HepG2 (cell line): ENCODE measurements around the gene TPD52L2. TPM values are rescaled to one million over a fixed set of nuclear protein-coding genes. Genes with fewer than 3 reads are reported as not detected.

ENCODE experiments used
- FOXO4 ChIP-seq: sonication (generic); formaldehyde crosslinking; conservative IDR thresholded peaks from 2 replicates; pipeline ENCODE4 v1.8.1; 2023; ENCODE audit warnings: missing genetic modification reagents
- HBP1 ChIP-seq: IDR thresholded peaks from 2 replicates; pipeline ENCODE4 v1.6.1; 2016; ENCODE audit warnings: low read depth, control low read depth
- HMGA1 ChIP-seq: sonication (generic); formaldehyde crosslinking; conservative IDR thresholded peaks from 2 replicates; pipeline ENCODE4 v1.4.0; 2020; ENCODE audit warnings: missing genetic modification reagents
- IKZF4 ChIP-seq: sonication (generic); formaldehyde crosslinking; IDR thresholded peaks from 2 replicates; pipeline ENCODE4 v1.5.1; 2020; ENCODE audit warnings: borderline replicate concordance, mild to moderate bottlenecking, low read depth, missing genetic modification reagents; ENCODE audit errors: not compliant biosample characterization
- IKZF5 ChIP-seq: IDR thresholded peaks from 2 replicates; pipeline ENCODE4 v1.6.1; 2018; ENCODE audit warnings: missing genetic modification reagents, mild to moderate bottlenecking, missing compliant biosample characterization
- KDM5B ChIP-seq: sonication (generic); formaldehyde crosslinking; IDR thresholded peaks from 2 replicates; pipeline ENCODE4 v1.4.0; 2020; ENCODE audit warnings: missing genetic modification reagents, mild to moderate bottlenecking, borderline replicate concordance
- MNT ChIP-seq: fragments of 450-650 bp; IDR thresholded peaks from 2 replicates; pipeline ENCODE4 v1.6.1; 2016
- NR2F1 ChIP-seq, 2 experiments: fragments of 450-650 bp in 1 of 2; formaldehyde crosslinking in 1 of 2; IDR thresholded peaks; 2 replicates each; pipeline versions ENCODE4 v1.5.0 to v1.6.1; 2016 to 2020; ENCODE audit warnings: mild to moderate bottlenecking in 1 of 2, missing compliant biosample characterization in 1 of 2, missing genetic modification reagents in 1 of 2, moderate library complexity in 1 of 2
- POLR2A ChIP-seq, 2 experiments: IDR thresholded peaks; 2 replicates each; pipeline ENCODE4 v1.6.1; 2011; ENCODE audit warnings: low read depth in 2 of 2, low read length in 2 of 2, mild to moderate bottlenecking in 1 of 2, moderate library complexity in 1 of 2; ENCODE audit not compliant: insufficient read depth in 1 of 2
- RFXANK ChIP-seq: IDR thresholded peaks from 2 replicates; pipeline ENCODE4 v1.6.1; 2016
- SNRNP70 ChIP-seq: fragments of 200-400 bp; formaldehyde crosslinking; IDR thresholded peaks from 2 replicates; pipeline ENCODE4 v1.6.1; 2017; ENCODE audit warnings: mild to moderate bottlenecking, low read depth, low read length, moderate library complexity
- TERF1 ChIP-seq: sonication (generic); formaldehyde crosslinking; IDR thresholded peaks from 2 replicates; pipeline ENCODE4 v1.8.0; 2022; ENCODE audit warnings: mild to moderate bottlenecking, missing genetic modification reagents, moderate library complexity
- TGIF2 ChIP-seq: IDR thresholded peaks from 2 replicates; pipeline ENCODE4 v1.6.1; 2016; ENCODE audit warnings: control low read depth, missing compliant biosample characterization
- ZBTB38 ChIP-seq: sonication (generic); formaldehyde crosslinking; IDR thresholded peaks from 2 replicates; pipeline ENCODE4 v1.5.1; 2020; ENCODE audit warnings: mild to moderate bottlenecking, missing genetic modification reagents
- ZMYM4 ChIP-seq: sonication (generic); formaldehyde crosslinking; IDR thresholded peaks from 2 replicates; pipeline ENCODE4 v1.8.1; 2023; ENCODE audit warnings: mild to moderate bottlenecking, missing genetic modification reagents
- ZNF225 ChIP-seq: sonication (generic); formaldehyde crosslinking; IDR thresholded peaks from 2 replicates; pipeline ENCODE4 v1.4.0; 2020; ENCODE audit warnings: mild to moderate bottlenecking, missing genetic modification reagents
- ZNF282 ChIP-seq: fragments of 450-650 bp; IDR thresholded peaks from 2 replicates; pipeline ENCODE4 v1.6.1; 2018; ENCODE audit not compliant: partially characterized antibody
- ZNF367 ChIP-seq: sonication (generic); formaldehyde crosslinking; IDR thresholded peaks from 2 replicates; pipeline ENCODE4 v1.4.0; 2020; ENCODE audit warnings: missing genetic modification reagents, borderline replicate concordance
- ZNF549 ChIP-seq: sonication (generic); formaldehyde crosslinking; IDR thresholded peaks from 2 replicates; pipeline ENCODE4 v1.5.0; 2020; ENCODE audit warnings: missing genetic modification reagents
- ZNF550 ChIP-seq: sonication (generic); formaldehyde crosslinking; IDR thresholded peaks from 2 replicates; pipeline ENCODE4 v1.4.0; 2020; ENCODE audit warnings: mild to moderate bottlenecking, missing genetic modification reagents, borderline replicate concordance
- ZNF569 ChIP-seq: sonication (generic); formaldehyde crosslinking; IDR thresholded peaks from 2 replicates; pipeline ENCODE4 v1.5.0; 2020; ENCODE audit warnings: mild to moderate bottlenecking, missing genetic modification reagents, moderate library complexity, borderline replicate concordance
- ZNF7 ChIP-seq: IDR thresholded peaks from 2 replicates; pipeline ENCODE4 v1.6.1; 2016; ENCODE audit warnings: missing biosample characterization, missing genetic modification reagents
- ZNF713 ChIP-seq: sonication (generic); formaldehyde crosslinking; IDR thresholded peaks from 2 replicates; pipeline ENCODE4 v1.4.0; 2020; ENCODE audit warnings: mild to moderate bottlenecking, missing genetic modification reagents
- polyA plus RNA-seq, 8 experiments: library from polyadenylated mRNA; depleted of rRNA in 3 of 8; stranded (reverse) in 7 of 8; unstranded in 1 of 8; fragments of >200 nt; fragmentation: Illumina TruSeq in 4 of 8; extraction: Trizol in 4 of 8; gene quantifications; 2 replicates each; pipeline versions ENCODE4 v1.2.1 to v1.2.3, GENCODE V29; 2011 to 2016; ENCODE audit warnings: low read depth in 4 of 8, missing spikeins in 1 of 8, mixed read lengths in 1 of 8; ENCODE audit not compliant: insufficient read depth in 1 of 8
- total RNA-seq, 5 experiments: library from RNA; depleted of rRNA; stranded (reverse); fragments of >200 nt; fragmentation: Illumina TruSeq; extraction: Trizol; gene quantifications; 2 replicates each; pipeline ENCODE4 v1.2.3, GENCODE V29; 2016; ENCODE audit warnings: low read depth in 1 of 5

TPD52L2 gene
- total and polyA plus RNA-seq, 2 of the 13 experiments (the other 11 are each of a cell fraction or from before 2014, with no cell fraction given): 156 to 184 TPM

- TF ChIP-seq HBP1 (CRISPR knock-in tag) (peak; percentile 81), ZMYM4 (CRISPR knock-in tag) (no peak), ZNF367 (CRISPR knock-in tag) (no peak), ZNF713 (CRISPR knock-in tag) (no peak), MNT (no peak), KDM5B (no peak; the same call in 1 of the 2 replicates), ZBTB38 (no peak), IKZF5 (CRISPR knock-in tag) (no peak; the same call in 1 of the 2 replicates), SNRNP70 (no peak), ZNF225 (no peak), ZNF549 (CRISPR knock-in tag) (no peak), IKZF4 (CRISPR knock-in tag) (peak; percentile 0), TERF1 (no peak), ZNF7 (no peak), NR2F1 (CRISPR knock-in tag; IDR thresholded peaks at IDR 0.05) (no peak), ZNF282 (no peak), POLR2A (IDR thresholded peaks at IDR 0.05; ENCODE audit: insufficient read depth in 1 of 2, low read depth in 2 of 2, low read length in 2 of 2) (no peak; a peak in 1 of 4 replicates), TGIF2 (CRISPR knock-in tag) (no peak; the same call in 1 of the 2 replicates), ZNF569 (no peak), HMGA1 (CRISPR knock-in tag) (no peak), FOXO4 (CRISPR knock-in tag) (no peak), RFXANK (CRISPR knock-in tag) (no peak), ZNF550 (CRISPR knock-in tag) (peak; percentile 72; the same call in 1 of the 2 replicates)
Measured at GRCh38 chr20:63863021-63863797, 1.9 kb upstream of the TPD52L2 start (continued).
